Rectal smooth muscle tissue (tissue), 1 donor: ENCODE measurements around the gene UBTF.

ENCODE experiments used
- H3K27ac ChIP-seq: one replicate; pipeline ENCODE4 v1.7.0; 2013; ENCODE audit warnings: low read depth, low read length, inconsistent platforms
- H3K27me3 ChIP-seq: one replicate; pipeline ENCODE4 v1.7.0; 2013; ENCODE audit warnings: low read length; ENCODE audit not compliant: control insufficient read depth, insufficient read depth
- H3K36me3 ChIP-seq: one replicate; pipeline ENCODE4 v1.7.0; 2013; ENCODE audit warnings: low read length; ENCODE audit not compliant: control insufficient read depth, insufficient read depth
- H3K4me1 ChIP-seq: one replicate; pipeline ENCODE4 v1.7.0; 2013; ENCODE audit warnings: low read length; ENCODE audit not compliant: control insufficient read depth, insufficient read depth
- H3K4me3 ChIP-seq: one replicate; pipeline ENCODE4 v1.7.0; 2013; ENCODE audit warnings: low read length
- H3K9ac ChIP-seq: one replicate; pipeline ENCODE4 v1.7.0; 2013; ENCODE audit warnings: low read length

The UBTF gene, protein sequence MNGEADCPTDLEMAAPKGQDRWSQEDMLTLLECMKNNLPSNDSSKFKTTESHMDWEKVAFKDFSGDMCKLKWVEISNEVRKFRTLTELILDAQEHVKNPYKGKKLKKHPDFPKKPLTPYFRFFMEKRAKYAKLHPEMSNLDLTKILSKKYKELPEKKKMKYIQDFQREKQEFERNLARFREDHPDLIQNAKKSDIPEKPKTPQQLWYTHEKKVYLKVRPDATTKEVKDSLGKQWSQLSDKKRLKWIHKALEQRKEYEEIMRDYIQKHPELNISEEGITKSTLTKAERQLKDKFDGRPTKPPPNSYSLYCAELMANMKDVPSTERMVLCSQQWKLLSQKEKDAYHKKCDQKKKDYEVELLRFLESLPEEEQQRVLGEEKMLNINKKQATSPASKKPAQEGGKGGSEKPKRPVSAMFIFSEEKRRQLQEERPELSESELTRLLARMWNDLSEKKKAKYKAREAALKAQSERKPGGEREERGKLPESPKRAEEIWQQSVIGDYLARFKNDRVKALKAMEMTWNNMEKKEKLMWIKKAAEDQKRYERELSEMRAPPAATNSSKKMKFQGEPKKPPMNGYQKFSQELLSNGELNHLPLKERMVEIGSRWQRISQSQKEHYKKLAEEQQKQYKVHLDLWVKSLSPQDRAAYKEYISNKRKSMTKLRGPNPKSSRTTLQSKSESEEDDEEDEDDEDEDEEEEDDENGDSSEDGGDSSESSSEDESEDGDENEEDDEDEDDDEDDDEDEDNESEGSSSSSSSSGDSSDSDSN

DNA sequence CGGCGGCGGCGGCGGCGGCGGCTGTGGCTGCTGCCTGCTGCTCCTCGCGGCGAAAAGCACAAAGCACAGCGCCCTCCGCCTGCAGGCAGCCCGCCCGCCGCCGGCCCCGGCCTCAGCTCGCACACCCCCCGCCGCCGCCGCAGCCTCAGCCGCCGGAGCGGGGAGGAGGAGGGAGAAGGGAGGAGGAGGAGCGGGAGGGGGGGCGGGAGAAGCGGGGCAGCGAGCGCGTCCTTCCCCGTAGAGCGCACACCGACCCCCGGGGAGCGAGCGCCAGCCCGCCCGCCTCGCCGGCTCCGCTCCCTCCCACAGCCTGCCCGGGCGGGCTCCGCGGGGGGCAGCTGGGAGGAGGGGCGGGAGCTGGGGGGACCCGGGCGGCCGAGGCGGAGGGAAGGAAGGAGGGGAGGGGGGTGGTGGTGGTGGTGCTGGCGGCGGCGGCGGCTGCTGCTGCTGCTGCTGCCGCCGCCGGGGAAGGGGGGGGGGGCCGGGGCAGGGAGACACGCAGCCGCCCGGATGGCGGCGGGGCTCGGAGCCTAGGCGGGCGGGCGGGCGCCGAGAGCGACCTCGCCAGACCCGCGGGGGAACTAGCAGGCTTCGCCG is at the start of gene UBTF:
Gene UBTF (minus strand): TSS at position 60 of the 597 bp plus-strand sequence. CDS start 1,446 bp downstream, outside the sequence.
- Histone ChIP-seq H3K4me3 (peak within 1 kb of the TSS; percentile 88), H3K27me3 (no peaks in the 10 kb centered on the region), H3K9ac (peak within 1 kb of the TSS; percentile 84), H3K4me1 (peaks cover 18% of the 10 kb centered on the region), H3K27ac (peak within 1 kb of the TSS; percentile 95), H3K36me3 (peaks cover 23% of the 10 kb centered on the region)

DNA sequence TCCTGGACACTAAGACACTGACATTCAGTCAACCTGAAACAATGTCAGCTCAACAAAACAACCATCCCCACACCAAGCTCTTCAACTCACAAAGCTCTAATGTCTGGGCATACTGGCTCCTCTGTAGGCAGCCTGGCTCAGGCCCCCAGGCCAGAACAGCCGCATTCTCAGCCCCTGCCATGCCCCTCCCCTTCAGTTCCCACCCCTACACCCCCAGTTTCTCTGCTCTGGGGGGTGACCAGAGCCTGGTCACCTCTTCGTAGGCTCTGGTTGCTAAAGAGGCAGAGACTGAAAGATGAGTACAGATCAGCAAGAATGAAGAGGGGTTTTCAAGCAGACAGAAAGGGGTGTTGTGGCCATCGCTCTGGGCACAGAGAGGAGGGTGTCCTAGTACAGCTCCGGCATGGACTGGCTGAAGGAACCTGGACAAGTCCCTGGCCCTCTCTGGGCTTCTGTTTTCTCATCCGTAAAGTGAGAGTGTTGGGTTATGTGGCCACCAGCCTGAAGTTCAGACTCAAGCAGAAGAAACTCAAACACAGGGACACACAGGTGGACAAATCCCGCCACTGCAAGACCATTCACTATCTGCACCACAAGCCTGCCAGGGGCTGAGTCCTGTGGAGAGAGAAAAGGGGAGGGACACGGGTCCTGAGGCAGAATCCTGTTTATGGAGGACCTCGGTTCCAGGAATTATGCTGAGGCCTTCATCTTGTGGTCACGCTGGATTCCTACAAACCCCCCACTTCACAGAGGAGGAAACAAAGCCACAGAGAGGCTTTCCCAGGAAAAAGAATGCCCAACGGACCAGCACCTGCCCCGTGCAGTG is 49.4 kb upstream of the UBTF start:
- no peak overlapping the region for H3K4me3 ChIP-seq
- no peaks in the 10 kb centered on the region for H3K27me3 ChIP-seq
- no peaks in the 10 kb centered on the region for H3K36me3 ChIP-seq
- no peaks in the 10 kb centered on the region for H3K4me1 ChIP-seq
- no peak overlapping the region for H3K9ac ChIP-seq
- no peak overlapping the region for H3K27ac ChIP-seq

DNA sequence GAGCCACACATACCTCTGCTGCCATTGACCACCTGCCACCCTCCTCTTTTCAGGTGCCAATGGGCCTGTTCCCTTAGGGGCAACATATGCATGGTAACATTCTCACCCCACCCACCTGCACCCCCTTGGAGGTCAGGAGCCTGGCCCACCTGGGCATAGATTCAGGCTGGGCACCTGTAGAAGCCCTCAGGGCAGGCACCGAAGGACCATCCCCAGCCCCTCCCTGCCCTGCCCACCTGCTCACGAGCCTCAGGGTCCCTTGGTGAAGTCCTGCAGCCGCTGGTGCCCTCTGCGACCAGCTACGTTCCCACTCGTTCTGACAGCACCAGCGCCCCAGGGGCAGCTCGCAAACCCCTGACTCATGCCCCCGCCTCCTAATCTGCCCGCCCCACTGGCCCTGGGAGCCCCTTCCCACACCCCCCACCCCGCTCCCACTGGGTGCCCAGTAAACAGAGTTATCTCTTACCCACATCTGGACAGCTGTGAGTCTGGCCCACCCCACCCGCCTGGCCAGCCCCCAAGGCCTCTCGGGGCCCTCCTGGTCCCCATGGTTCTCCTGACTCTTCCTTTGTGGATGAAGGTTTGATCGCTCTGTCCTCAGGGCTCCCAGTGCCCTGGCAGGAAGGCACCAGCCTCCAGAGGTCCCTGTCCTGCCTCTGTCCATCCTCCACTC is 48.5 kb upstream of the UBTF start, which contains the start of gene SLC4A1:
Gene SLC4A1 (minus strand): TSS at position 318 of the 673 bp plus-strand sequence. CDS start 5,269 bp downstream, outside the sequence.
- H3K4me1 ChIP-seq: no peaks in the 10 kb centered on the region
- no peaks in the 10 kb centered on the region for H3K27me3 ChIP-seq
- H3K9ac ChIP-seq: no peak within 1 kb of the TSS
- no peaks in the 10 kb centered on the region for H3K36me3 ChIP-seq
- H3K4me3 ChIP-seq: no peak within 1 kb of the TSS
- no peak within 1 kb of the TSS for H3K27ac ChIP-seq

DNA sequence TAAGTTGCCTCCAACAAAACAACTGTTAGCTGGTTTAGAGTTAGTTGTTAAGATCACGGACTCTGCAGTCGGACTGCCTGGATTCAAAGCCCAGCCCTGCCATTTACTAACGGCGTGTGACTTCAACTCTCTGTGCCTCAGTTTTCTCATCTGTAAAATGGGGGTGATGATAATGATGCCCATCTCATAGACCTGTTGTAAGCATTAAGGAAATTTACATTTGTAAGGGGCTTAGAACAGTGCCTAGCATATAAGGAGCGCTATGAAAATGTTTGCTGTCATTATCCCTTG is 47.6 kb upstream of the UBTF start:
- Histone ChIP-seq H3K27ac (no peak overlapping the region), H3K9ac (no peak overlapping the region), H3K27me3 (no peaks in the 10 kb centered on the region), H3K36me3 (no peaks in the 10 kb centered on the region), H3K4me1 (no peaks in the 10 kb centered on the region), H3K4me3 (no peak overlapping the region)

DNA sequence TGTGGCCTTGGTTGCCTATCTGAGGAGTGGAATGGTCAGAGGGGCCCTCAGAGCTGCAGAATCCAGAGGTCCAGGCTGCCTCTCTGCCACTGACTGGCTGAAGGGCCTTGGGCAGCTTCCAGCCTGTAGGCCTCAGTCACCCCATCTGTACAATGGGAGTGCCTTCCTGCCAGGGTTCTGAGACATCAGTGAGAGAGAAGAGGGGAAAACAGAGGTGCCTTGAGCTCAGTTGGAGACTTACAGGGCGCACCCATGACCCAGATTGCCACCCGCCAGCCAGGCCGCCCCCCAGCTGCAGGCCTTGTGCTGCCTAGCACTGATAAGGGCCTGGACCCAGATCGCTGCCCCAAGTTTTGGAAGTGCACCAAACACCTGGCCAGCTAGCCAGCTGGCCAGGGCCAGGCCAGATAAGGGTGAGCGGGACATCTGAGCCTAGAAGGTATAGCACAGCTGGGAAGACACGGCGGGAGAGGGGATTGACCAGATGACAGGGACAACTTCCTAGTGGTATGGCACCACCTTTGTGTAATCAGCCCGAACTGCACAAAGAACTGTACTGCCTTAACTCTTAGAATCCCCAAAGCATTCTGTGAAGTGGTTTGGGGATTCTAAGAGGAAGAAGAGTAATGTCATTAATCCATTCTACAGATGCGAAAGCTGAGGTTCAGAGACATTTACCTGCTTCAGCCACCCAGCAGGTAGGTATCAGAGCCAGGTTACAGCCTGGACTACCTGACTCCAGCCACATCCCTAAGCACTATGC is 47.1 kb upstream of the UBTF start:
- H3K36me3 ChIP-seq: no peaks in the 10 kb centered on the region
- no peak overlapping the region for H3K9ac ChIP-seq
- no peak overlapping the region for H3K27ac ChIP-seq

DNA sequence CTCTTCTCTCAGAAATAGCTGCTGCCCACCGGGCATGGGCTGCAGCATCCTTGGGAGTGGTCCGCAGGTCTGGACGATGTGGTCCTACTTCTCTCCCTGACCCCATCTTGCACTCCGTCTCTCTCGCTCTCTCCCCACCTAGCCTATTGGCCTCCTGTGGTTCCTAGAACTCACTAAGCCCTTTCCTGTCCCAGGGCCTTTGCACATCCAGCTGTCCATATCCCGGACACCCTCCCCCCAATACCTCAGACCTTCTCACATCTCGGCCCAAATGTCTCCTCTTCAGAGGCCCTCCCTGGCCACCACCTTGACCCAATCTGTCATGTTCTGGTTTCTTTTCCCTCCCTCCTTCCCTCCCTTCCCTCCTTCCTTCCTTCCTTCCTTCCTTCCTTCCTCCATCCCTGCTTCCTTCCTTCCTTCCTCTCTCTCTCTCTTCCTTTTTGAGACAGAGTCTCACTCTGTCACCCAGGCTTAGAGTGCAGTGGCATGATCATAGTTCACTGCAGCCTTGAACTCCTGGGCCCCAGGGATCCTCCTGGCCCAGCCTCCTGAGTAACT is 43.9 kb upstream of the UBTF start:
- H3K36me3 ChIP-seq: no peaks in the 10 kb centered on the region
- no peaks in the 10 kb centered on the region for H3K4me1 ChIP-seq
- no peaks in the 10 kb centered on the region for H3K27me3 ChIP-seq
- no peak overlapping the region for H3K27ac ChIP-seq
- no peak overlapping the region for H3K4me3 ChIP-seq
- no peak overlapping the region for H3K9ac ChIP-seq

More for the DNA sequence above, 47.1 kb upstream of the UBTF start:
- H3K27me3 ChIP-seq: no peaks in the 10 kb centered on the region
- no peaks in the 10 kb centered on the region for H3K4me1 ChIP-seq
- H3K4me3 ChIP-seq: no peak overlapping the region

DNA sequence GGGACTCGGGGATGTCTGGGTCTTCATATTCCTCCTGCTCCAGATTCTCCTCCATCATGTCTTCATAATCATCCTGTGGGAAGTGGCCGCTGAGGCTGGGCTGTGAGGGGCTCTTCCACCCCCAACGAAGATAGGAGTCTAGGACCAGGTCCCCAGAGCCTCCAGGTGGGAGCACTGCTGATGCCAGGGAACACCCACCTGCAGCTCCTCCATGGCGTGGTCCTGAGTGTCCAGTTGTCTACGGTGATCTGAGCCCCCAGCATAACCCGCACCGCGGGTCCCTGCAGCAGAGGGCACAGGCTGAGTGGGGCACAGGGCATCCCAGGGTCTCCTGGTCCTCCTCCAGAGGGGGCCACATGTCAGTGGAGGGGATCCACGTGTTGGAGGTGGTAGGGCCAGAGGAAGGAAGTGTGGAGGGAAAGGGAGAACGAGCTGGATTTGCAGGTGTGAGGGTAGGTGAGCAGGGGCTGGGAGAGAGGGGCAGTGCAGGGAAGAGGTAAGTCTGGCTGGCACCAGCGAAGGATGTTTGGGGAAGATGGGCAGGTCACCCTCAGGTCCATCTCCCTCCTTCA is 43.3 kb upstream of the UBTF start:
- no peak overlapping the region for H3K27ac ChIP-seq
- no peak overlapping the region for H3K9ac ChIP-seq
- H3K36me3 ChIP-seq: no peaks in the 10 kb centered on the region
- no peak overlapping the region for H3K4me3 ChIP-seq
- H3K4me1 ChIP-seq: no peaks in the 10 kb centered on the region
- no peaks in the 10 kb centered on the region for H3K27me3 ChIP-seq

DNA sequence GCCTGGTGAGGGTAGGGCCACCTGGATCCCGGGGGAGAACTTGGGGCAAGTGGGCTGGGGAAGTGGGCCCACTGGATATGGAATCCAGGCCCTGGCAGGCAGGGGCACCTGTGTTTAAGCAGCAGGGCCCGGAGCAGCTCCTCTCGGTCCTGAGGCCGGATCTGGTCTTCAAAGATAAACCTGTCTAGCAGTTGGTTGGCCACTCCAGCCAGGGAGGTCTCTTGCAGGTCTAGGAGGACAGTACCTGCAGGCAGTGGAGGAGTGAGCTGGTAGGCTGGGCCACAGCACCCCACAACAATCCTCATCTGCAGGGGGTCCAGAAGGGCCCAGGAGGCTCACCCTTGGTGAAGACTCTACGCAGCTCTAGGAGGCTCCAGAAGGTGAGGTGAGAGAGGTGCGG is 40.8 kb upstream of the UBTF start:
- Histone ChIP-seq H3K36me3 (no peaks in the 10 kb centered on the region), H3K27me3 (no peaks in the 10 kb centered on the region), H3K9ac (no peak overlapping the region), H3K27ac (no peak overlapping the region), H3K4me3 (no peak overlapping the region), H3K4me1 (no peaks in the 10 kb centered on the region)

DNA sequence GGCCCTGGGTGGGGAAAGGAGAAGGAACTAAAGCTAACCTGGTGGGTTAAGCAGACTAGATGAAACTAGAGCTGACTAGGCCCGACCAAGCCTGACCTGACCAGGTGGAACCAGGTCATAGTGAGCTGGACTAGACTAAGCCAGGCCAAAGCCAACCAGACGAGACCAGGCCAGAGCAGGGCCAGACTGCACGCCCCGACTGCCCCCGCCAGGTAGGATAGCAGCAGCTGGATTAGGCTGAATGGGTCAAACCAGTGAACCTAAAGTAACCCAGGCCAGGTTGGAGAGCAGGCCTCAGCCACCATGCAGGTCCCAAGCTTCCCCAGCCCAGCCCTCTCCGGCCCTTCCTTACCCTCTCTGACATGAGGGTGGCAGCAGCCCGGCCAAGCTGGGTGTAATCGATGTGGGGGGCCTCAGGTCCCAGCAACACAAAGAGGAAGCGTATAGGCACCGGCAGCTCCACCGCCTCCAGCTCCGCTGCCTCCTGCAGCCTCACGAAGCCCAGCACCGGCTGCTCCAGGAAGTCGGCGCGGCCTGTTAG is 39.4 kb upstream of the UBTF start:
- no peaks in the 10 kb centered on the region for H3K4me1 ChIP-seq
- H3K27me3 ChIP-seq: no peaks in the 10 kb centered on the region
- no peak overlapping the region for H3K9ac ChIP-seq
- H3K4me3 ChIP-seq: no peak overlapping the region
- no peaks in the 10 kb centered on the region for H3K36me3 ChIP-seq
- H3K27ac ChIP-seq: no peak overlapping the region

DNA sequence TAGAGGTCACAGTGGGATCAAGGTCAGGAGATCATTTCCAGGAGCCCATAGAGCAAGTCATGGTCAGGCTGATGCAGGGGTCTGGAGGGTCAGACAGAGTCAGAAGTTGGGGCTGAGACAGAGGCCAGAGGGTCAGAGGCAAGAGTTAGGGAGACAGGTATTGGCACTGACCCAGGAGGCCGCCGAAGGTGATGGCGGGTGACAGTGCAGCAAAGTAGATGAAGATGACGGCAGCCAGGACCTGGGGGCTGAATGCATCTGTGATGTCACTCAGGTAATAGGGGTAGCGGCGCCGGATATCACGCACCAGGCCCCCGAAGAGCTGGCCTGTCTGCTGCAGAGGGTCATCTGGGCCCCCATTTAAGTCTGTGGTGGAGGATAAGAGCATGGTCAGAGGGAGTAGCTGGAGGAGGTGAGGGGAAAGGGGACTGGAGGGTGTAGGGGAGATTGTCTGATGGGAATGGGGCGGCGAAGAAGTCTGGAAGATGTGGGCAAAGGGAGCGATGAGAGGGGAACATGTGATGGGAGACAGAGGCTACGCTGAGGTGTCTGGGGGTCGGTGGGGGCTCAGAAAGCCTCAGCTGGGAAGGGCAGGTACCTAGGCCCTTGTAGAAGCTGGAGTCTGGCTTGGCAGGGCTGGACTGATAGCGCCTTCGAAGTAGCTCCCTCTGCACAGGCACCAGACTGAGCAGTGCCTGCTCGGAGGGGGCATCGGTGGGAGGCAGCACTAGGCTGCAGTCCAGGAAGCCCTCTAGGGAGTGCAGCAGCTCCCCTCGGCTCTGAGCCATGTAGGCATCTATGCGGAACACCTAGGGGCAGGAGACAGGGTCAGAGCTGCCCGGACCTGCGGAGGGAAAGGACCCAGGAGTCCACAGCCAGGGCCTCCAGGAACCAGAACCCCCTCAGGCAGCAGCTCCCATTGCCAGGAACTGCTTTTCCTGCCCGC is 38.6 kb upstream of the UBTF start:
- Histone ChIP-seq H3K4me1 (no peaks in the 10 kb centered on the region), H3K27me3 (no peaks in the 10 kb centered on the region), H3K36me3 (no peaks in the 10 kb centered on the region), H3K9ac (no peak overlapping the region), H3K4me3 (no peak overlapping the region), H3K27ac (no peak overlapping the region)
